ENCODE data around the gene AKT3.
"Not testable (repeated sequence)": the region's sequence is repeated elsewhere in the genome, so short reads cannot be mapped to it uniquely, and the experiment has no call there.

Gene AKT3

DNA sequence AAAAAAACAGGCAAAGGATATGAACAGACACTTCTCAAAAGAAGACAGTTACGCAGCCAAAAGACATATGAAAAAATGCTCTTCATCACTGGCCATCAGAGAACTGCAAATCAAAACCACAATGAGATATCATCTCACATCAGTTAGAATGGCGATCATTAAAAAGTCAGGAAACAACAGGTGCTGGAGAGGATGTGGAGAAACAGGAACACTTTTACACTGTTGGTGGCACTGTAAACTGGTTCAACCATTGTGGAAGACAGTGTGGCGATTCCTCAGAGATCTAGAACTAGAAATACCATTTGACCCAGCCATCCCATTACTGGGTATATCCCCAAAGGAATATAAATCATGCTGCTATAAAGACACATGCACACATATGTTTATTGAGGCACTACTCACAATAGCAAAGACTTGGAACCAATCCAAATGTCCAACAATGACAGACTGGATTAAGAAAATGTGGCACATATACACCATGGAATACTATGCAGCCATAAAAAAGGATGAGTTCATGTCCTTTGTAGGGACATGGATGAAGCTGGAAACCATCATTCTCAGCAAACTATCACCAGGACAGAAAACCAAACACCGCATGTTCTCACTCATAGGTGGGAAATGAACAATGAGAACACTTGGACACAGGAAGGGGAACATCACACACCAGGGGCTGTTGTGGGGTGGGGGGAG, 77.5 kb downstream of the AKT3 start:
- not testable (repeated sequence) for DNase-seq

DNA sequence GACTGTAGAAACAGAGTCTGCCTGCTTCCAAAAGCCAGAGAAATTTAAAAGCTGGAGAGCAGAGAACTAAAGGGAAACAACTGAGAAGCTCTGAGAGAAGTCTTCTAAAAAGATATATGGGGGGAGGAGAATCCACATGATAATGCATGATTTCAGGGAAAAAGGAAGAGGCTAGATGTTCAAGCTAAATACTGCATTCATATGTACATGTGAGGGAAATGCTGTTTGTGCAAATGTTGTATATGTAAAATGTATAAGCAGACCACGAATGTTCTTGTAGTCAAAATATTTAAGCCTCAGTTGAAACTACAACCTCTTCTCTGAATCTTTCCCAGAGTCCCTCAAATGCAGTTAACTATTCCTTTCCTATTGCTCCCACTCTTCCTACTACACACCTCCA, 79.2 kb downstream of the AKT3 start:
- no peak for DNase-seq

DNA sequence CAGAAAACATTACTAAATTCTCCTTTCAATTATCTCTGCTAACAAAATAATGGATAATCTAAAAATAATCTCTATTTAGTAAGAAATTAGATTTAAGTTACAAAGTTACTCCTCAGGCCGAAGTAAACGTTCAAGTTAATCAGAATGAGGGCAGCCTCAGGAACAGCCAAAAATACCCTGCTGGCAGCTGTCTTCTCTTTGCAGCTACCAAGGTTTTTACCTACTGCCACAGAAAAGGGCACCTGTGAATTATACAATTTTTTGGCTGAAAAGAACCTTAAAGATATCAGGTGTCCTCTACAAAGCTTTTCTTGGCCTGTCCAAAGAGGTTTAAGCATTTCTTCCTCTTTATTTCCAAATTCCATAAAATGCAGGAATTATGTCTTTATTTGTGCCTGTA, 84.4 kb downstream of the AKT3 start:
- no peak for DNase-seq

DNA sequence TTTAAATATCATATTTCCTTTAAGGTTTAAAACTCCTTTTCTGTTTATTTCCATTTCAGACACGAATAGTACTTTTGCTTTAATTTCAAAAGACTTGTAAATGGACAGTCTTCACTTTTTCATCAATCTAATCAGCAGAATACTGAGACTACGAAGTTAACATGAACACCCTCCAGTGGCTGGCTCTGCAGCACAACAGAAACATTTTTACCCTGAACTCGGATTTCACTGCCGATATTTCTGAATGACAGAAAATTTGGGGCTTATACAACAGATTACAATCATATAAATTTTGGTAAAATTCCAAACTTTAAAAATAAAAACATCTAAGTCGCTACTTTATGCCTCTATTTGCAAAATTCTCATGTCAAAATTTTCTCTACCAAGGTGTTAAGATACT, 86.2 kb downstream of the AKT3 start:
- DNase-seq = no peak

DNA sequence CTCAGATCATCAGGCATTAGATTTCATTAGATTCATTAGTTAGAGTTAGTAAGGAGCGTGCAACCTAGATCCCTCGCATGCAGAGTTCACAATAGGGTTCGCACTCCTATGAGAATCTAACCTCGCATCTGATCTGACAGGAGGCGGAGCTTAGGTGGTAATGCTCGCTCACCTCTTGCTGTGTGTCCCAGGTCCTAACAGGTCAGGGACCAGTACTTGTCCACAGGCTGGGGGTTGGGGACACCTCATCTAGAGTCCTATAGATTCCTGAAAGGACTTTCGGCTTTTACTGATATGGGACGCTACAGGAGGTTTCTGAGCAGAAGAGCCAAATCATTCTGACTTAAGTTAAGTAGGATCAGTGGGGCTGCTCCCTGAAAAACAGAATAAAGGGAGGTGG, 91.4 kb downstream of the AKT3 start:
- DNase-seq = no peak

DNA sequence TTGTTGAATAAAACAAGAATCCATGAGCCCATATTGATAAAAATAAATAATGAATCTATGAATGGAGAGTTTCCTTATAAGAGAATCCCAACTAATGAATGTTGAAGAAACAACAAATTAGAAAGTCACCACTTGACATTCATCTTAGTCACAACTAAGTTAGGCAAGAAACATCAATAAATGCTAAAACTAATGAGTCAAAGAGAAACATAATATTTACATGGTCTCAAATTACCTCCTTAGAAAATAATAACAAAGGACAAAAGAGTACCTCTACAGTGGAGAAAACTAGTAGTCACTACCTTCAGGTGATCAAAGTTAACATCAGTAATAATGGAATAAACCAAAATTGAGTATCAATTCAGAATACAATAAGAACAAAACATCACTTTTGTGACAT, 93.5 kb downstream of the AKT3 start:
- DNase-seq = no peak

DNA sequence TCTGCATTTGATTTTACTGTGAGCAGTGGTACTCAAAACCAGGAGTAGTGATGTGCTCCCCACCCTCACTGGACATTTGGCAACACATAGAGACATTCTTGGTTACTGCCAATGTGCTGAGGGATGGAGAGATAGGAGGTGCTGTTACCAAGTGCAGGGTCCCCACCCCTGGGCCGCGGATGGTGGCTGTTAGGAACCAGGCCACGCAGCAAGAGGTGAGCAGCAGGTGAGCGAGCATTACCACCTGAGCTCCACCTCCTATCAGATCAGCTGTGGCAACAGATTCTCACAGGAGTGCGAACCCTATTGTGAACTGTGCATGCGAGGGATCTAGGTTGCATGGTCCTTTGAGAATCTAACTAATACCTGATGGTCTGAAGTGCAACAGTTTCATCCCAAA, 95.7 kb downstream of the AKT3 start:
- no peak for DNase-seq

DNA sequence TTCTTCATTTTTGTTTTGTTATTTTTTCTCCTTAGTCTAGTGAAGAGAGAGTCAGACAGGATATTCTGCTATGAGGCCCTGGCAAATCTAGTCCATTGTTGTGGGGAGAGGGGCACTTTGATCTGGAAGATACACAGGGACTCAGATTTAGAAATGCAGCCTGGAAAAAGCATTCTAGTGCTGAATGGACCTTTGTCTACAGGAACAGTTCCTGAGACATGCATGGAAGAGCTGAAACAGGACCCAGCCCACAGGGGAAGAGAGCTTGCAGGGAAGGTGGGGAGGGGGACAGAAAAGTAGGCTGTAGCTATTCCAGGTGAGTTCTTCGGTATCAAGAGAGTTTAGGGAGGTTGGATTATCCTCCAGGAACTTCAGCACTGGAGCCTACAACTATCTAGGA, 98.5 kb downstream of the AKT3 start:
- no peak for DNase-seq

DNA sequence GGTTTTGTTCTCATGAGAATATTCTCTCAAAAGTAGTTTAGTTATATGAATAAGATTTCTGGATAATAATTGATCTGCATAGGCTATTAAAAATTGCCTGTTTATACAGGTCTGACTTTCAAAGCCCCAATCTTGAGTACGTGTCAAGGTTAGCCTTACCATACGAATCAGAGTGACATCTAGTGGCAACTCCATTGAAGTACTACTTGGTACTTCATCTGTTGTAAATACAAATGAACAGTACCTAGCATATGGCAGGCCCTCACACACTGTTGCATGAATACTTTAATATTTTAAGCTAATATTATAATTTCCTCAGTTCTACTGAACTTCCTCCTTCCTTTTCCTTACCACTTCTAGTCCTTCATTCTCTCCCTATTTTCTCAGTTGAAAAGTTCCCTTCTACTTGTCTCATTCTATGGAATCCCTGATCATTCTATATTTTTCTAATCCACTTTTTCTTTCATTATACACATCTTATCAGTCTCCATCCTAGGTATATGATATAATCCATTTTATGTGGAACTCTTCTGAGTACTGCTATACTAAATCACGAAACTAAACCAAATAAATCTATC, 101.2 kb downstream of the AKT3 start:
- peak; percentile 50 for DNase-seq

DNA sequence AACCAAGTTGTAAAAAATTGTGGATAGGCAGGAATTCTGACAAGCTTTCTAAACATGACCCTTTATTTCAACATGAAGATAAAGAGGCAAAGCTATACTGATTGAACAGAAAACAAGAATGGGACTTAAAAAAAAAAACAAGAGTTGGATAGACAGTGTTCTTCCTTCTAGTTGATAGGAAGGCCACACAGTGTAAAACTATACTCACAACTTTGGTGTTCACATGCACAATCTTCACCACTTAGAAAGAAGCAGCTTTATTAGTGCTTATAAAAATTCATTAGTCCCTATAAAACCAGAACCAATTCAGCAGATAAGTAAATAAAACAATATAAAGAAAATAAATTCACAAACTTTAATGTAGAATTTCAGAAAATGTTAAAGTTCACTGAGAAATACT, 101.8 kb downstream of the AKT3 start:
- no peak for DNase-seq

DNA sequence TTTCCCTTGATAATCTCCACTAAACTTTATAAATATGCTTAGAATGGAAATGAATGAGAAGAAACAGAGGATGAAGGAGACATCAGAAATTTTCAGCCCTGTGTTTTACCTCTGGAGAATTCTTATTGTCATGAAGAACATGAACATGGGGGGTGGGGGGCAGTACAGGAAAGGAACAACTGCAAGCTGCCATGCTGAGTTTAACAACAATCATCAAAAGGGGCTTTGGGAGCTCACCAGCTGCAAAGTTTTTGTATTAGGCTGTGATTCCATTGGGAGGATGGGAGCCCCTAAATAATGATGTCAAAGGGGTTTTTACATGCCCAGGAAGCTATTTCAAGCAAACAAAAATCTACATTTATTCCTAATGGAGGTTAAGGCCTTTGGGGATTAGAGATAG, 103.3 kb downstream of the AKT3 start:
- DNase-seq = no peak

DNA sequence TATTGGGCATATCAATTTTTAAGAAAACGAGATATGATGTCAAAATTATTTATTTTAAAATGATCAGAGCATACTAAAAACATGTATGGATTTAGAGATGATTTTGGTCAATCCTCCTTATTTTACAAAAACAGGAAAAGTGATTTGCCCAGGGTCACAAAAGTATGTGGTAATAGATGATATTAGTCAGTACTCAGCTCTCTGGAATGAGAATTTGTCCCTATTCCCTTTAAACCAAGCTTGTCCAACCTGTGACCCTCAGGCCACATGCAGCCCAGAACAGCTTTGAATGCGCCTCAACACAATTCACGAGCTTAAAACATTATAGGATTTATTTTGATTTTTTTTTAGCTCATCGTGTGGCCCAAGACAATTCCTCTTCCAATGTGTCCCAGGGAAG, 104.7 kb downstream of the AKT3 start:
- DNase-seq = no peak

DNA sequence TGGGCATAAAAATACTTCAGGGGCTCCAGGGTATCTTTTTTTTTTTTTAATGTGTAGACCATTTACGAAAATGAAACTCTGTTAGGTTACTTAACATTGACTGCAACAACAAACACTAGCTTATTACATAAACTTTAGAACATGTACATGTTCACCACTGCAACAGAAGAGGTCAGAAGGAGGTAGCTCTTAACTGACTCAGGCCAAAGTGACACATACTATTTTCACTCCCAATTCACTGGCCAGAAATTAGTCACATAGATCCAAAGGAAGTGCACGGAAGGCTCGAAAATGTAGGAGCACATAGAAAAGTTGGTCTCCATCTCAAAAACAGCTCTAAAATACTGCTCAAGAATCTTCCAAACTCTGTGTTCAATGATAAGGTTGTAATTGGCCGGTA, 107.2 kb downstream of the AKT3 start:
- DNase-seq = no peak

DNA sequence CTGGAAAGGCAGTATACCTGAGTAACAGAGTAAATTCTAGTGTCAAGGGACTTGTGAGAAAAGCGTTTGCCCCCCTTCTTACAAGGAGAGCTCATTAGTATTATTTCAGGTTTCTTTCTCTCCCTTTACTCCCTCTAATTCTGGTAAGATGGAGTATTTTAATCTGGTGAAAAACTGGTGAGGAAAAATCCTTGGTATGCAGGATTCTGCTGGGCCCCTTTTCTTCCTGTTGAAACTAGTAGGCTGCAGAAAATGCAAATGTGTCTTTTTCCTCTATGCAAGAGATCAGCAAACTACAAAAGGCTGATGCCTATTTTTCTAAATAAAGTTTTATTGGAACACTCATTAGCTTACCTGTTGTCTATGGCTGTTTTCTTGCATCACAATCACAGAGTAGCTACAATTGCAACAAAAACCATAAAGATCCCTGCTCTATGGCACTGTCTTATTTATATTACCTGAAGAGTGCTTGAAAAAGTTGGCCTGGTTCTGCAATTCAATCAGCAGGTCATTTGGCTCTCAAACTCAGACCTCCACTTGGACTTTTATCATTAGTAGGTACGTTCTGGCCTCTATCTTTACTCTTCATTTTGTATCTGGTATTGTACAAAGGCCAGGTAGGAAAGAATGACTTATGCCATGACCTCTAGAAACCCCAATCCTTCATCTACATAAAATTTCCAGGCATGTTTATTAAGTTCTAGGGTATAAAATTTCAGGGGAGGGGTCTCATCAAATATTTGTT, 109.6 kb downstream of the AKT3 start:
- DNase-seq = no peak

DNA sequence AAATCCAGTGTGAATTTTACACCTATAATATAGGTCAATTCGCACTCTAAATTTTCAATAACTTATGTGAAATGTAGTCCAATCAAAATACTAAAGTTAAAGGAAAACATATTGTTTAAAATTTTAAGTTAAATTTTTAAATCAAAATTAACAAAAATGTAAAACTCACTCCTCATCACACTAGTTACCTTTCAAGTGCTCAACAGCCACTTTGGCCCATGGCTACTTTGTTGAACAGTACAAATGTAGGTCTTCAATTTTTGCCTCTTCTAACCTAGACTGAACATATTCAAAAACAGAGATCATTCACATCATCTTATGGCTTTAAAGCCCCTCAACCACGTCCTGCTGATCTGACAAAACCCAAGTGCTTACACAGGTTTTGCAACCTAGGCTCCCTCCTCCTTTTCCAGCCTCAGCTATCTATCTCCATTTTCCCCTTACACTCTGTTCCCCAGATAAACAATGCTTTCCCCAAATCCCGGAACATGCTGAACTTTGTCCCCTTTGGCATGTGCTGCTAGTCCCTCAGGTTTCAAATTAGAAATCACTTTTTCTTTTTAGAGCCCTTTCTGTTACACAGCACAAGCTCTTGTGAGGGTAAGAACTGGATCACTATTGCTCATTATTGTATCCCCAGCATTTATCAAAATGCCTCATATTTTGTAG, 110.6 kb downstream of the AKT3 start:
- no peak for DNase-seq

DNA sequence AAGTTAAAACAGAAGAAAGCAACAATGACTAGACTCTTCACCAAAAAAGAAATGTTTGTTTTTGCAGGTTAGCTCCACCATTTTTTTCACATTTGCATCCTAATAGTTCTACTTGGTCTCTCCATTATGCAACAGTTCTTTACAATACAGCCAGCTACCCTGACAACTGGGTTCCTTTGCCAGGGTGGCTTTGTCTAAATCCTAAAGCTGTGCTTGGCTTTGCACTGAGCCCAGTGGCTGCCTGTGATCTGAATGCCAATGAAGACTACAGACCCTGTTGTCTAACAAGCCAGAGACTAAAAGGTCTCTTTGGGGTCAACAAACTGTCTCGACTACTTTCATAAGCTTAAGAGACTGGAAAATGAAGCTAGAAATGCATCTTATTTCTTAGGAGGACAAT, 112.0 kb downstream of the AKT3 start:
- no peak for DNase-seq

DNA sequence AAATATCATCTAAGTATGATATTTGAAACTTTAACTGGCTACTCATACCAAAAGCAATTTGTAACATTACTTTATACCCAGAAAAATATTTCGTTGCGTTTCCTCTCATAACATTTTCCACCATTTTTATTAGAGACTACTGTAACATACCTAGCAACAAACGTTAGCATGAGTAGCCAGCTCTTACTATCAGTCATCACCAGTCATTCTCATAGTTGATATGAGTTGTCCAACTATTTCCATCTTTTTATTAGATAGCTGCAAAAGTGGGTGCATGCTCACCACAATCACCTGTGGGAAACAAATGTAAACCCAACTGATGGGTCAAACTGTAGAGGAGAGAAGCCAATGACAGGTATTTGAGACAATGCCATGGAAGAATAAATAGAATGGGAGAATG, 114.6 kb downstream of the AKT3 start:
- no peak for DNase-seq

DNA sequence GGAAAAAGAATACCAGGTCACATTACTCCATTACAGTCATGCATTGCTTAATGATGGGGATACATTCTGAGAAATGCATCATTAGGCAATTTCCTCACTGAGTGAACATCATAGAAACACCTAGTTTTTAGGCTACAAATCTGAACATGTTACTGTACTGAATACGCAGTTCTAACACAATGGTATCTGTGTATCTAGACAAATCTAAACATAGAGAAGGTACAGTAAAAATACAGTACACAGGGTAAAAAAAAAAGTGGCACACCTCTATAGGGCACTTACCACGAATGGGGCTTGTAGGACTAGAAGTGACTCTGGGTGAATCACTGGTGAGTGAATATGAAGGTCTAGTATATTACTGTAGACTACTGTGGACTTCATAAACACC, 115.7 kb downstream of the AKT3 start:
- DNase-seq = no peak

DNA sequence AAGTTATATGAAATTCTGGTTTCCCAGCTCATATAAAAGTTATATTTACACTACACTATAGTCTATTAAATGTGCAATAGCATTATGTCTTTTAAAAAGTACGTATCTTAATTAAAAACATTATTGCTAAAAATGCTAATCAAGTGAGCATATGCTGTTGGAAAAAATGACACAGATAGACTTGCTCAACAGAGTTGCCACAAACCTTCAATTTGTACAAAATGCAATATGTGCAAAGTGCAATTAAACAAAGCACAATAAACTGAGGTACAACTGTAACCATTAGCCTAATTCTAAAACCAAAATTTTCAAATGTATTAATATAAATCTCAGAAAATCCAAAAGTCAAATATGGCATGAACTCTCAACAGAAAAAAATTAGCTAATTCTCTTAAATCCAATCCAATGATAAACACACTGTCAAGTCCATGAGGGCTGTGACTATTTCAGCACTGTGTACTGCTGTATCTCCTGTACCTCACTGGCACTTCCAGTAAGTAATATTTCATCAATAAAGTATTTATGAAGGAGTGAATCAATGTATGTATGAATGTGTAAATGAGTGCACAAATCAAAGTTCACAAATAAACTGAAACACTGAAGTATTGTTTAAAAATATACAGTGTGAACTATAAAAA, 116.3 kb downstream of the AKT3 start:
- no peak for DNase-seq

DNA sequence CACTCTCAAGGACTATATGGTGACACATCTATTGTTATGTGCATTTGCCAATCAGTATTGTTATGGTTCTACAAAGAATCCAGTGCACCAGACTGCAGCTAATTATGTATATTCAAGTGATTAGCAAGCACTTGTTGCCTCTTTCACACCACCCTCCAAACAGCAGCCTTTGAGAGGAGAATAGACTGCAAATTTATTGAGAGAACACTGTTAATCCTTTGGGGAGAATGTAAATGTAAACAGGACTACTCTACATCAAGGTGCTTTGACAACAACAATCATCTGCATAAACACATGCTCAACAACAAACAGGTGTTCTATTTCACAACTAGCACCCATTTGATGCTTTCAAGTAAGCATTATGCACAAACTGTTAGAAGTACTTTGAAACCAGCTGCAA, 117.4 kb downstream of the AKT3 start:
- no peak for DNase-seq

DNA sequence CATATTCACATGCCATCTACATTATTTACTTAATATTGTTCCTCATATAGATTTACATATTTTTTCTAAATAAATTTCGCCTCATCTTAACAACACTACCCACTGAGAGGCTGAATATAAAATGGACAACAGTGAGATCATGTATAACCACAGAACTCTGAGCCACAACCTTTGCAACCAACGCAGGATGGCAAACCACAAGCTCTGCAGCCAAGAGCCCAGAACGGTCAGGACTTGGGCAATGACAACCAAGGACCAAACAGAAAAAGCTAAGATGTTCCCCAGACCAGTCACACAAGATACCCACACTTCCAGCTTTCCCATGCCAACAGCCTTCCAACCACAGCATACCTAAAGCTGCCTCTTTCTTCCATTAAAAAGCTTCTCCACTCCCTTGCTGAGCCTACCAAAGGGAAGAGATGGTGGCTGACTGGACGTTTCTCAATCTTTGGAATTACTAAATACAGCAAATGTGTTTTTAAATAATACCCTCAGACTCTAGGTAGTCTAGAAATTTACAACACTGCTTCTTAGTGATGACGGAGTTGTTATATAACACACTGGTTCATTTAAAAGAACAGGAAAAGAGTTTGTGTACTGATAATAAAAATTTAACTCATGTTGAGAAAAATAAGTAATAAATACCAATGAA, 117.9 kb downstream of the AKT3 start:
- DNase-seq = no peak

DNA sequence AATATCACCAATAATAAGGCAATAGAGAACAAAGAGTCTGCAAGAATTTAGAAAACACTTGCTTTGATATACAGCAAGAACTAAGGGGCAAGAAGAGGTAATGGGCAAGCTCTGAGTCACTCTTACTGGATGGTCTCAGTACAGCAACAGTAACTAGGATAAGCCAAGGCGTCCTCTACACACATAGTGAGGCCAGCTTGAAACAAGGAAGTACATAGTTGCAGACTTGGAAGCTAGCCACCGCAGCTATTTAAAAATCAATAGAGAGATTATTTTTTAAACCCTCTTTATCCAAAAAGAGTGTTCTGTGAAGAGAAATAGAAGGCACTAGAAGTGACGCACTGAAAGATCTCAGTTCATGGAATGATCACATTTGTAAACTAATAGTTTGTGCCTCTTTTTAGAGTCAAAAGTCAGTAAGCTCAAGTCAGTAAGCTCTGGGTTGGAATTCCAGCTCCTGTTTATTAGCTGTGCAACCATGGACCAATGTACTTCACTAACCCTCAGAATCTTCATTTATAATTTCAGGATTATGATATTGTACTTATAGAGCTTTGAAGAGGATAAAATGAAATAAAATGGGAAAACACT, 118.6 kb downstream of the AKT3 start:
- no peak for DNase-seq

All from NCI-H1048 (cell line).